TTC549 (cell line): ENCODE measurements around the gene SKIC2.
"Not testable (repeated sequence)": the region's sequence is repeated elsewhere in the genome, so short reads cannot be mapped to it uniquely, and the experiment has no call there.

Experiments
- FAIRE-seq: peaks from 2 replicates; lab custom pipeline; 2012; peaks lifted over from hg19 to GRCh38; lab: Jason Lieb, UNC

Gene SKIC2

GRCh38 chr6:31969712-31970603, 11.0 kb downstream of the SKIC2 start:
- FAIRE-seq, result no peak

GRCh38 chr6:31970604-31971271, 11.8 kb downstream of the SKIC2 start:
- no peak for FAIRE-seq

DNA sequence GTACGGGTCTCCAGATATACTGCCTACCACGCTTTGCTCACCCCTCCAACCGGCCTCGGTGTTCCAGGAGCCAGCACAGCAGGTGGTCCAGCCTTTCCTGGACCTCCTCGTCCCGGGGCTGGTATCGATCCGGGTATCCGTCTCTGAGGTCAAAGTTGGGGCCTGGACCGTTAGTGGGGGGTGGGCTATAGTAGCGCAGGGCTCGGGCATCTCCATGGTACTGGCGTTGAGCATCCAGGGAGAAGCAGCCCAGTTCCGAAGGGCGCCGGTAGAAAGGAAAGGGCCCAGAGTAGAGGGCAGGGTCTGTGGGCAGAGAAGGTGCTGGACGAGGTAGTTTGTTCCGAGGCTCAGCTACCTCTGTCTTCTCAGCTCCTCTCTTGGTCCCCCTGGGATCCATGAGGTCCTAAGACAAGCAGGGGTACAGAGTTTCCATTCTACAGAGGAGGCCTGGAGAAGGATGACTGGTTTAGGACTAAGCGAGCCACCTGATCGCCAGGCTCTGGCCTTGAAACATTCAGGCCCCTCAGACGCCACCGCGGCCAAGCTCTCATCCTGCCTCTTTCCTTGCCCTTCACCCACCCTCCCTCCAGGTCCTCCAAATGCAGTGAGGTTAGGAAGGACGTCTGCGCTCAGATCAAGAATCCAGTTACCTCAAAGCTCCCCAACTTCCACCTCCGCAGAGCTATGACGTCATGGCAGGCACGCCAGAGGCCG, 12.5 kb downstream of the SKIC2 start:
- no peak for FAIRE-seq

- FAIRE-seq, result no peak
These were observed 13.2 kb downstream of the SKIC2 start, which contains the start of gene DXO for GRCh38 chr6:31971993-31972708. Gene DXO, minus strand, starts transcription at chr6:31972138. Its CDS starts 463 bp downstream, at chr6:31971675.

GRCh38 chr6:31972709-31973350, 13.9 kb downstream of the SKIC2 start:
- FAIRE-seq, result no peak

DNA sequence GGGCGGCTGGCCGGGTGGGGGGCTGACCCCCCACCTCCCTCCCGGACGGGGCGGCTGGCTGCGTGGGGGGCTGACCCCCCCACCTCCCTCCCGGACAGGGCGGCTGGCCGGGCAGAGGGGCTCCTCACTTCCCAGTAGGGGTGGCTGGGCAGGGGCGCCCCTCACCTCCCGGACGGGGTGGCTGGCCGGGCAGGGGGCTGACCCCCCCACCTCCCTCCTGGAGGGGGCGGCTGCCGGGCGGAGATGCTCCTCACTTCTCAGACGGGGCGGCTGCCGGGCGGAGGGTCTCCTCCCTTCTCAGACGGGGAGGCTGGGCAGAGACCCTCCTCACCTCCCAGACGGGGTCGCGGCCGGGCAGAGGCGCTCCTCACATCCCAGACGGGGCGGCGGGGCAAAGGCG, 17.1 kb downstream of the SKIC2 start:
- FAIRE-seq, result not testable (repeated sequence)

GRCh38 chr6:31977816-31978431, 18.9 kb downstream of the SKIC2 start:
- no peak for FAIRE-seq

DNA sequence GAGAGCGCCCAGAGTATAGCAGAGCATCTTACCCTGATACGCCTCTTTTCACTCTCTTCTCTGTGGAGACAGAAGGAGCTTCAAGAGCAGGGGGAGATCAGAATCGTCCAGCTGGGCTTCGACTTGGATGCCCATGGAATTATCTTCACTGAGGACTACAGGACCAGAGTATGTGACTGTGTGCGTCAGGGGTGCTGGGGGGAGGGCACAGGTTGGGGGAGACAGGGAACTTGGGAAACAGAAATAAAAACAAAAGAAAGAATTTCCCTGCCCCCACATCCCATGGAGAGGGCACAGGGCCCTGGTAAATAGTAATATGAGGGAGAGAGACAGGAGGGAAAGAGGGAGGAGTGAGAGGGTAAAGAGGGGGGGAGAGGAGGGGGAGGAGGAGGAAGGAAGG, 19.9 kb downstream of the SKIC2 start:
- FAIRE-seq, result no peak

DNA sequence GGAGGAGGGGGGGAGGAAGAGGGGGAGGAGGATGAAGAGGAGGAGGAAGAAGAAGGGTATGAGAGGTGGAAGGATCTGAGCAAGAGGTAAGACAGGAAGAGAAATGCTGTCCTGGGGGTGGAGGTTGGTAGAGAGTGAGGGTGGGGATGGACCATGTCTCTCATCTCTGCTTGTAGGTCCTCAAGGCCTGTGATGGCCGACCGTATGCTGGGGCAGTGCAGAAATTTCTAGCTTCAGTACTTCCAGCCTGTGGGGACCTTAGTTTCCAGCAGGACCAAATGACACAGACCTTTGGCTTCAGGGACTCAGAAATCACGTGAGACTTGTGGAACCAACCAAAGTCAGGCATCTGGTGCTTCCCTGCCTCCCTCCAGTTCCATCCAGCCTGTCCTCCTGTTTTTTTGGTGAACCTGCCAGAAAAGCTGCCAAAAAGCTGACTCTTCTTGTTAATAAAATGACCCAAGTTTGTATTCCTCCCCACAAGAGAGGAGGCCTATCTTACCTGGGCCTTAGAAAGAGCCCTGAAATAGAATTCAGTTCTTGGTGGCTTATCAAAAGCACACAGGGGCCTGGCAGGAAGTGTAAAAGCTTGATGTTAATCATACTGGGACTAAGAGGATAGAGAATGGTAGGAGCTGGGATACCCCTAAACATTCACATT, 20.4 kb downstream of the SKIC2 start:
- FAIRE-seq, result no peak

DNA sequence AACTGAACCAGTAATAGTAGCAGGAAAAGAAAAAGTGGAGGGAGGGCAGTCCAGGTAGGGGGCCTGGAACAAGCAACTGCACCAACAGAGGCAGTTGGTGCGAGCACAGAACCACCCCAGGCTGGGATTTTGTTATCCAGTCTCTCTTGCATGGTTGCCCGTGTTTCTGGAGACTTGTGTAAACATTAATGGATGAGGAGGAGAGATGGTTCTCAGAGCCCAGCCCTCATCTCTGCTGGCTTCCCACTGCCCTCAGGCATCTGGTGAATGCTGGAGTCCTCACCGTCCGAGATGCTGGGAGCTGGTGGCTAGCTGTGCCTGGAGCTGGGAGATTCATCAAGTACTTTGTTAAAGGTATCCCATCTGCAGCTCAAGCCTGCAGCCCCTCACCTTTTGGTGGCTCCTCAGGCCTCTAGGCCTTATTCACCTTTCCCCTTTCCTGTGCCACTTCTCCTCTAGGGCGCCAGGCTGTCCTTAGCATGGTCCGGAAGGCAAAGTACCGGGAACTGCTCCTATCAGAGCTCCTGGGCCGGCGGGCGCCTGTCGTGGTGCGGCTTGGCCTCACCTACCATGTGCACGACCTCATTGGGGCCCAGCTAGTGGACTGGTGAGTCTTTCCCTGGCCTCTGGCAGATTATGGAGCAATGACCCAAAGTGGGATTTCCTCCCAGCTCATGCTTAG, 21.4 kb downstream of the SKIC2 start:
- not testable (repeated sequence) for FAIRE-seq

DNA sequence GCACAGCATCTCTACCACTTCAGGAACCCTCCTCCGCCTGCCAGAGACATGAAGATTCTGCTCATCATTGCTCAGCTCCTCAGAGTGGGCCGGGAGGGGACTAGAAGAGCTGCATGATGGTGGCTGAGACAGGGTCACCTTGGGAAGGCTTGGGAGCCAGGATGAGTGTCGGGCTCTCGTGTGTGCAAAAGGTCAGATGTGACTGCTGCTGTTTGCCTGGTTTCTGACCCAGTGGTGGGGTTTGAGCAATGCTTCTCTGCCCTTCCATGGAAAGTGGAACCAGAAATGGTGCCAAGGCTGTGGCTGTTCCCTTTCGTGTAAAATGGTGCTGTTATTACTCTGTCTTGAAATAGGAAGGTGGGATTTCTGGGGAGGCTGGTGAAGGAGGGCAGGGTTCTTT, 22.0 kb downstream of the SKIC2 start:
- FAIRE-seq, result not testable (repeated sequence)

GRCh38 chr6:31981744-31982143, 22.8 kb downstream of the SKIC2 start, which contains the start of gene C4A:
Gene C4A, plus strand, starts transcription at chr6:31982057. Its CDS starts 51 bp downstream, at chr6:31982108.
- not testable (repeated sequence) for FAIRE-seq

DNA sequence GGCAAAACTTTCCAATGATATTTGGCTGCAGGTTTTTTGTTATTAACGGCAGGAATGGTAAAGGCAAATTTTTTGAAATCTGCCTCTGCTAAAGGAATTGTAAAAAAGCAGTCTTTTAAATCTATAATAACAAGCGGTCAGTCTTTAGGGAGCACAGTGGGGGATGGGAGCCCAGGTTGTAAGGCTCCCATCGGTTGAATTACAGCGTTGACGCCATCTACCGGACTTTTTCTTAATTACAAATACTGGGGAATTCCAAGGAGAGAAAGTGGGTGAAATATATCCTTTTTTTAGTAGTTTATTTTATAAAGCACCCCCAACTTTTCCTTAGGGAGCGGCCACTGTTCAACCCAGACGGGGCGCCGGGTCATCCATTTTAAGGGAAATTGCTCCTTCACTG, 30.4 kb downstream of the SKIC2 start:
- peak; percentile 89 for FAIRE-seq

GRCh38 chr6:31994421-31994820, 35.4 kb downstream of the SKIC2 start:
- FAIRE-seq, result not testable (repeated sequence)

GRCh38 chr6:31996385-31996784, 37.4 kb downstream of the SKIC2 start:
- not testable (repeated sequence) for FAIRE-seq

- not testable (repeated sequence) for FAIRE-seq
These were observed 43.7 kb downstream of the SKIC2 start for GRCh38 chr6:32002546-32003268.

- FAIRE-seq, result not testable (repeated sequence)
These were observed 44.3 kb downstream of the SKIC2 start for GRCh38 chr6:32003301-32003700.

GRCh38 chr6:32004393-32004792, 45.4 kb downstream of the SKIC2 start:
- FAIRE-seq, result not testable (repeated sequence)
